H9 (cell line): Measurements from ENCODE around the gene NR2F2. TPM values are rescaled to one million over a fixed set of nuclear protein-coding genes. Genes with fewer than 3 reads are reported as not detected.

ENCODE experiments used
- DNase-seq: peaks from one replicate; pipeline ENCODE4 v3.0.0-alpha.2; 2017
- H2AFZ ChIP-seq: one replicate; pipeline ENCODE4 v1.6.1; 2013; ENCODE audit warnings: mild to moderate bottlenecking, low read length, control low read depth, moderate library complexity
- H2AK5ac ChIP-seq: 2 replicates; pipeline ENCODE4 v1.6.1; 2013; ENCODE audit warnings: low read length, control low read depth, mixed read lengths; ENCODE audit not compliant: insufficient read length
- H2BK120ac ChIP-seq: one replicate; pipeline ENCODE4 v1.6.1; 2013; ENCODE audit warnings: low read depth, mild to moderate bottlenecking, low read length, control low read depth, inconsistent platforms; ENCODE audit not compliant: poor library complexity, severe bottlenecking
- H2BK12ac ChIP-seq: 2 replicates; pipeline ENCODE4 v1.6.1; 2013; ENCODE audit warnings: low read length, control low read depth, mixed read lengths, low read depth; ENCODE audit not compliant: insufficient read length
- H2BK15ac ChIP-seq: 2 replicates; pipeline ENCODE4 v1.6.1; 2013; ENCODE audit warnings: low read depth, low read length, control low read depth
- H2BK20ac ChIP-seq: one replicate; pipeline ENCODE4 v1.6.1; 2013; ENCODE audit warnings: low read depth, mild to moderate bottlenecking, low read length, control low read depth, inconsistent platforms; ENCODE audit not compliant: poor library complexity, severe bottlenecking
- H2BK5ac ChIP-seq: 2 replicates; pipeline ENCODE4 v1.6.1; 2013; ENCODE audit warnings: low read length, control low read depth, mixed read lengths; ENCODE audit not compliant: insufficient read length
- H3K14ac ChIP-seq: 2 replicates; pipeline ENCODE4 v1.6.1; 2013; ENCODE audit warnings: low read length, control low read depth; ENCODE audit not compliant: insufficient read depth
- H3K18ac ChIP-seq: 2 replicates; pipeline ENCODE4 v1.6.1; 2013; ENCODE audit warnings: low read depth, mild to moderate bottlenecking, mixed read lengths, low read length, control low read depth; ENCODE audit not compliant: insufficient read length
- H3K23ac ChIP-seq: 2 replicates; pipeline ENCODE4 v1.6.1; 2013; ENCODE audit warnings: low read length, control low read depth, mixed read lengths, low read depth; ENCODE audit not compliant: insufficient read length
- H3K23me2 ChIP-seq: 2 replicates; pipeline ENCODE4 v1.6.1; 2013; ENCODE audit warnings: low read depth, mild to moderate bottlenecking, mixed read lengths, low read length, control low read depth; ENCODE audit not compliant: insufficient read length, poor library complexity, severe bottlenecking
- H3K27ac ChIP-seq: 2 replicates; pipeline ENCODE4 v1.5.1; 2013; ENCODE audit warnings: low read length, control low read depth, mixed read lengths, low read depth; ENCODE audit not compliant: insufficient read length
- H3K27me3 ChIP-seq: 2 replicates; pipeline ENCODE4 v1.6.1; 2013; ENCODE audit warnings: low read length, control low read depth, inconsistent platforms; ENCODE audit not compliant: insufficient read depth
- H3K4ac ChIP-seq: 2 replicates; pipeline ENCODE4 v1.6.1; 2013; ENCODE audit warnings: low read depth, mild to moderate bottlenecking, control low read depth, inconsistent platforms, low read length, moderate library complexity
- H3K4me1 ChIP-seq: 2 replicates; pipeline ENCODE4 v1.6.1; 2013; ENCODE audit warnings: low read length, control low read depth, inconsistent platforms; ENCODE audit not compliant: insufficient read depth
- H3K4me2 ChIP-seq: 2 replicates; pipeline ENCODE4 v1.6.1; 2013; ENCODE audit warnings: low read length, control low read depth, mixed read lengths; ENCODE audit not compliant: insufficient read length, insufficient read depth
- H3K56ac ChIP-seq: 2 replicates; pipeline ENCODE4 v1.6.1; 2013; ENCODE audit warnings: low read depth, mild to moderate bottlenecking, mixed read lengths, low read length, control low read depth; ENCODE audit not compliant: insufficient read length
- H3K79me1 ChIP-seq: 2 replicates; pipeline ENCODE4 v1.6.1; 2013; ENCODE audit warnings: low read depth, mild to moderate bottlenecking, moderate library complexity, low read length, control low read depth, inconsistent platforms; ENCODE audit not compliant: insufficient read depth, poor library complexity, severe bottlenecking
- H3K79me2 ChIP-seq: 2 replicates; pipeline ENCODE4 v1.6.1; 2013; ENCODE audit warnings: low read length, control low read depth, inconsistent platforms; ENCODE audit not compliant: insufficient read depth
- H3K9ac ChIP-seq: 2 replicates; pipeline ENCODE4 v1.6.1; 2013; ENCODE audit warnings: low read length, control low read depth, mixed read lengths; ENCODE audit not compliant: insufficient read length; ENCODE audit errors: extremely low read depth
- H3K9me3 ChIP-seq: one replicate; pipeline ENCODE4 v1.6.1; 2013; ENCODE audit warnings: low read depth, low read length, inconsistent platforms; ENCODE audit not compliant: control insufficient read depth
- H3T11ph ChIP-seq: one replicate; pipeline ENCODE4 v1.6.1; 2013; ENCODE audit warnings: mild to moderate bottlenecking, low read length, control low read depth, inconsistent platforms
- H4K20me1 ChIP-seq: one replicate; pipeline ENCODE4 v1.6.1; 2013; ENCODE audit not compliant: control insufficient read depth, insufficient read length, insufficient read depth
- H4K5ac ChIP-seq: 2 replicates; pipeline ENCODE4 v1.6.1; 2013; ENCODE audit warnings: low read depth, mild to moderate bottlenecking, mixed read lengths, low read length, control low read depth; ENCODE audit not compliant: insufficient read length
- H4K8ac ChIP-seq: replicated peaks from 2 replicates; pipeline ENCODE4 v1.6.1; 2013; ENCODE audit warnings: low read length, control low read depth, mixed read lengths, low read depth; ENCODE audit not compliant: insufficient read length
- H4K91ac ChIP-seq: 2 replicates; pipeline ENCODE4 v1.6.1; 2013; ENCODE audit warnings: low read depth, mild to moderate bottlenecking, moderate library complexity, mixed read lengths, low read length, control low read depth; ENCODE audit not compliant: insufficient read length
- H3K27ac Mint-ChIP-seq, 3 experiments: 2 replicates in 2 of 3; 3 replicates in 1 of 3; pipeline ENCODE4 v1.8.0; 2020 to 2021; ENCODE audit warnings: mixed read lengths in 3 of 3, mild to moderate bottlenecking in 1 of 3, moderate library complexity in 1 of 3
- H3K27me3 Mint-ChIP-seq: 2 replicates; pipeline ENCODE4 v1.8.0; 2021; ENCODE audit warnings: low read depth, mild to moderate bottlenecking, moderate library complexity, mixed read lengths
- H3K36me3 Mint-ChIP-seq, 3 experiments: 2 replicates in 2 of 3; 3 replicates in 1 of 3; pipeline ENCODE4 v1.8.0; 2020 to 2021; ENCODE audit warnings: low read depth in 3 of 3, mixed read lengths in 3 of 3; ENCODE audit not compliant: insufficient read depth in 1 of 3
- H3K4me1 Mint-ChIP-seq, 2 experiments: 2 replicates each; pipeline ENCODE4 v1.8.0; 2020; ENCODE audit warnings: mixed read lengths in 2 of 2
- H3K4me3 Mint-ChIP-seq, 2 experiments: 2 replicates in 1 of 2; 3 replicates in 1 of 2; pipeline ENCODE4 v1.8.0; 2020 to 2021; ENCODE audit warnings: mild to moderate bottlenecking in 2 of 2, mixed read lengths in 2 of 2, moderate library complexity in 1 of 2
- H3K9me3 Mint-ChIP-seq, 2 experiments: 2 replicates in 1 of 2; 3 replicates in 1 of 2; pipeline ENCODE4 v1.8.0; 2020; ENCODE audit warnings: mild to moderate bottlenecking in 2 of 2, mixed read lengths in 2 of 2, moderate library complexity in 1 of 2
- CTCF ChIP-seq: fragments of 200-600 bp; sonication (generic); conservative IDR thresholded peaks from 3 replicates; pipeline ENCODE4 v1.8.0; 2021; ENCODE audit warnings: antibody characterized with exemption, mild to moderate bottlenecking
- WGBS: extraction: QIAGEN DNeasy Blood & Tissue Kit; methylation state at CpG from one replicate; pipeline ENCODE4 v1.1.7; 2013; ENCODE audit warnings: missing lambda C conversion rate, low lambda C conversion rate, mixed read lengths; ENCODE audit not compliant: insufficient read length; ENCODE audit errors: extremely low coverage; 5-methylcytosine and 5-hydroxymethylcytosine counted together
- total RNA-seq: library from RNA; stranded (reverse); gene quantifications from 2 replicates; pipeline ENCODE4 v1.2.1, GENCODE V29; 2021

Gene NR2F2
- total RNA-seq, 1 experiment from 2014 or later, result 0.24 TPM

DNA sequence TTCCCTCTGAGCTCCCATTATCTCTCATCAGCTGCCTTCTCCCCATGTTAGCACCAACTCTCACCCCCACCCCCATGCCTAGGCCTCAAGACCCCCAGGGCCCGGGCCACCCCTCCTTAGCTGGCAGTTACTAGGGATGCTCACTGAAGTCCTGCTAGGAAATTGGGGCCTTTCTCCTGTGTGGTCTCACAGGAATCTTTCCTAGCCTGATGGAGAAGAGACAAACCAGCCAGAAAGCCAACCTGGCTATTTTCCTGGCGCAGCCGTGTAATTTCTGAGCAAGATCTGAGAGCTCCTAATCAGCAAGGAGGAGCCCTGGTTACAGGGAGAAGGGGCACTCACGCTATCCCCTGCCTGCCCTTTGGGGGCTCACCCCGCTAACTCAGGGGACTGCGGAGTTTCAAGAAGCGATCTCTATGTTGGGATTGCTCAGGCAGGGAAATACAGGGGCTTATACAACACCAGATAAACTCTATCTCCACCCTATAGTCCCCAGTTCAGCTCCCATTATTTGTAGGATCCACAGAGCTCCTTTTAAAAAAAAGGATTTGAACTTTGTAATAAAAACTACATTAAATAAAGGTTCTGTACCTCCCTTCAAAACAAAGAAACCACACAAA, 25.2 kb downstream of the NR2F2 start:
- no peaks in the 10 kb centered on the region for H3K79me1 ChIP-seq
- no peak overlapping the region for H3K18ac ChIP-seq
- no peak overlapping the region for H3K23ac ChIP-seq
- H4K8ac ChIP-seq, result no peak overlapping the region
- H4K91ac ChIP-seq, result no peak overlapping the region
- no peak overlapping the region for H2AFZ ChIP-seq
- H3K23me2 ChIP-seq, result peaks cover 5% of the 10 kb centered on the region
- H2BK20ac ChIP-seq, result no peak overlapping the region
- H3K56ac ChIP-seq, result no peak overlapping the region
- no peak overlapping the region for H3K27ac ChIP-seq
- H2BK12ac ChIP-seq, result no peak overlapping the region
- no peak overlapping the region for H2BK15ac ChIP-seq
- no peak for DNase-seq
- no peak for TF ChIP-seq CTCF
- Mint-ChIP-seq H3K4me1 (peaks cover 9 to 55% of the 10 kb centered on the region in 2 experiments), H3K27ac (no peak overlapping the region), H3K9me3 (peaks cover 2 to 7% of the 10 kb centered on the region in 2 experiments; a peak in 3 of 5 replicates), H3K27me3 (no peaks in the 10 kb centered on the region), H3K36me3 (peaks cover 0 to 2% (median 0%) of the 10 kb centered on the region in 3 experiments; a peak in 2 of 7 replicates), H3K4me3 (no peak overlapping the region; a peak in 1 of 5 replicates)
- no peak overlapping the region for H3K4ac ChIP-seq
- H3K79me2 ChIP-seq, result no peaks in the 10 kb centered on the region
- no peak overlapping the region for H3K9ac ChIP-seq
- H3K4me2 ChIP-seq, result no peak overlapping the region
- no peaks in the 10 kb centered on the region for H3K9me3 ChIP-seq
- H2AK5ac ChIP-seq, result no peak overlapping the region
- no CpG with 5 or more reads among the region's 7 CpGs for WGBS
- H2BK5ac ChIP-seq, result no peak overlapping the region
- peaks cover 96% of the 10 kb centered on the region for H3K27me3 ChIP-seq
- H3T11ph ChIP-seq, result no peak overlapping the region
- no peak overlapping the region for H4K5ac ChIP-seq
- H3K4me1 ChIP-seq, result no peaks in the 10 kb centered on the region
- peaks cover 2% of the 10 kb centered on the region for H4K20me1 ChIP-seq
- H3K14ac ChIP-seq, result no peak overlapping the region
- H2BK120ac ChIP-seq, result no peak overlapping the region
